Omental fat pad (tissue), 4 donors: Measurements from ENCODE around the gene SETD2. TPM values are rescaled to one million over a fixed set of nuclear protein-coding genes. Genes with fewer than 3 reads are reported as not detected.
A peak's percentile ranks its signal among the peaks of the same experiment; 100 is the strongest.

Experiments
- ATAC-seq: fragments of 150-250 bp; one replicate; pipeline ENCODE4 v1.9.1; 2016; ENCODE audit warnings: mild to moderate bottlenecking, moderate library complexity; ENCODE audit not compliant: low FRiP score
- DNase-seq: peaks from one replicate; pipeline ENCODE4 v3.0.0-alpha.2; 2019; ENCODE audit warnings: low spot score
- CTCF ChIP-seq, 3 donors: fragments of 450-650 bp; IDR thresholded peaks; one replicate each; pipeline ENCODE4 v1.5.1; 2016 to 2017; ENCODE audit warnings: antibody characterized with exemption in 3 of 3, mild to moderate bottlenecking in 3 of 3, moderate library complexity in 2 of 3
- total RNA-seq, 4 donors: library from RNA; depleted of rRNA; stranded (reverse); fragments of >200 nt; gene quantifications; one replicate each; pipeline ENCODE4 v1.1.0, GENCODE V29; 2016

Gene SETD2
- total RNA-seq, 4 donors from 2014 or later: 42.9 to 83.1 (median 52.1) TPM

- no peak for TF ChIP-seq CTCF (IDR thresholded peaks at IDR 0.05)
- ATAC-seq (peak; percentile 92), DNase-seq (peak; percentile 36)
Measured at GRCh38 chr3:47009225-47010110, 154.4 kb downstream of the SETD2 start.

- DNase-seq (no peak), ATAC-seq (no peak)
- no peak for TF ChIP-seq CTCF (IDR thresholded peaks at IDR 0.05)
Measured at GRCh38 chr3:47008851-47009224, 155.1 kb downstream of the SETD2 start.

- TF ChIP-seq CTCF (IDR thresholded peaks at IDR 0.05): no peak
- ATAC-seq (no peak), DNase-seq (no peak)
Measured at GRCh38 chr3:47008234-47008796, 155.6 kb downstream of the SETD2 start.

- ATAC-seq: no peak
- DNase-seq: no peak
- TF ChIP-seq CTCF (IDR thresholded peaks at IDR 0.05): no peak
Measured at GRCh38 chr3:47007482-47008233, 156.3 kb downstream of the SETD2 start.

- DNase-seq (no peak), ATAC-seq (no peak)
- TF ChIP-seq CTCF (IDR thresholded peaks at IDR 0.05): no peak
Measured at GRCh38 chr3:47007001-47007400, 156.9 kb downstream of the SETD2 start.

- ATAC-seq (no peak), DNase-seq (no peak)
- no peak for TF ChIP-seq CTCF (IDR thresholded peaks at IDR 0.05)
Measured at GRCh38 chr3:47006145-47006651, 157.7 kb downstream of the SETD2 start.
